A549 (cell line): Measurements from ENCODE around the gene KCNIP3. TPM values are rescaled to one million over a fixed set of nuclear protein-coding genes. Genes with fewer than 3 reads are reported as not detected.
A peak's percentile ranks its signal among the peaks of the same experiment; 100 is the strongest.

Experiments used
- ATAC-seq, 2 experiments: fragments of 200-7000 bp in 1 of 2; fragments of >200 bp in 1 of 2; cut with Nextera tagmentation in 1 of 2; cut with Tn5 transposase in 1 of 2; 3 replicates each; pipeline versions ENCODE4 v1.8.0 to v1.9.1; 2018 to 2020; ENCODE audit warnings: mild to moderate bottlenecking in 1 of 2, moderate library complexity in 1 of 2
- CTCF ChIA-PET: fragments of 300-600 bp; sonication (Branson Sonifier 250); formaldehyde crosslinking; extraction: SDS; loops from one replicate; lab custom pipeline; 2021; ENCODE audit warnings: antibody characterized with exemption, inconsistent platforms; lab: Yijun Ruan, JAX
- POLR2A ChIA-PET: fragments of 350-600 bp; formaldehyde crosslinking; extraction: SDS; loops from one replicate; lab custom pipeline; 2021; ENCODE audit warnings: antibody characterized with exemption, inconsistent platforms; lab: Yijun Ruan, JAX
- DNase-seq, 2 experiments: peaks; one replicate each; pipeline versions ENCODE4 v3.0.0 to v3.0.0-alpha.2; 2011 to 2016; ENCODE audit warnings: low read depth in 1 of 2, low spot score in 1 of 2
- FAIRE-seq: peaks from 2 replicates; lab custom pipeline; 2011; peaks lifted over from hg19 to GRCh38; lab: Jason Lieb, UNC
- H3K27ac ChIP-seq, 2 experiments: fragments of >200 bp; sonication (Bioruptor Twin); formaldehyde crosslinking; 3 replicates each; pipeline ENCODE4 v1.5.1; 2016 to 2017
- H3K4me1 ChIP-seq: fragments of >200 bp; sonication (Bioruptor Twin); formaldehyde crosslinking; 3 replicates; pipeline ENCODE4 v1.6.1; 2016
- H3K4me2 ChIP-seq: fragments of >200 bp; sonication (Bioruptor Twin); formaldehyde crosslinking; 3 replicates; pipeline ENCODE4 v1.6.1; 2016
- H3K4me3 ChIP-seq: fragments of >200 bp; sonication (Bioruptor Twin); formaldehyde crosslinking; 3 replicates; pipeline ENCODE4 v1.5.1; 2016
- H3K9me3 ChIP-seq: fragments of >200 bp; sonication (Bioruptor Twin); formaldehyde crosslinking; 3 replicates; pipeline ENCODE4 v1.6.1; 2016
- CBX2 ChIP-seq: fragments of 200-600 bp; sonication (generic); IDR thresholded peaks from 2 replicates; pipeline ENCODE4 v1.6.1; 2016; ENCODE audit warnings: low read depth, mild to moderate bottlenecking, borderline replicate concordance
- CBX8 ChIP-seq: fragments of 200-600 bp; sonication (generic); IDR thresholded peaks from 2 replicates; pipeline ENCODE4 v1.6.1; 2016
- CEBPB ChIP-seq, 2 experiments: fragments of >200 bp in 1 of 2; sonication (Bioruptor Twin) in 1 of 2; formaldehyde crosslinking in 1 of 2; IDR thresholded peaks; 2 replicates each; pipeline ENCODE4 v1.6.1; 2012 to 2016
- EHF ChIP-seq: fragments of 250-450 bp; sonication (Bioruptor Pico); IDR thresholded peaks from 2 replicates; pipeline ENCODE4 v1.5.0; 2020; ENCODE audit warnings: mild to moderate bottlenecking
- FOXS1 ChIP-seq: fragments of 250-450 bp; sonication (Bioruptor Pico); IDR thresholded peaks from 2 replicates; pipeline ENCODE4 v1.5.0; 2020; ENCODE audit warnings: mild to moderate bottlenecking, moderate library complexity
- HEYL ChIP-seq: fragments of 250-450 bp; sonication (Bioruptor Pico); IDR thresholded peaks from 2 replicates; pipeline ENCODE4 v1.8.0; 2021; ENCODE audit warnings: mild to moderate bottlenecking, moderate library complexity
- HOXA7 ChIP-seq: fragments of 250-450 bp; sonication (Bioruptor Pico); IDR thresholded peaks from 2 replicates; pipeline ENCODE4 v1.5.0; 2020; ENCODE audit warnings: mild to moderate bottlenecking, moderate library complexity
- JUN ChIP-seq, 2 experiments: fragments of >200 bp; sonication (Bioruptor Twin); formaldehyde crosslinking; IDR thresholded peaks; 2 replicates in 1 of 2; 3 replicates in 1 of 2; pipeline ENCODE4 v1.6.1; 2016 to 2017
- KDM5A ChIP-seq: fragments of 200-600 bp; sonication (generic); IDR thresholded peaks from 2 replicates; pipeline ENCODE4 v1.6.1; 2016; ENCODE audit warnings: antibody characterized with exemption, mild to moderate bottlenecking
- NR3C1 ChIP-seq: fragments of >200 bp; sonication (Bioruptor Twin); formaldehyde crosslinking; IDR thresholded peaks from 3 replicates; pipeline ENCODE4 v1.6.1; 2017
- PHF8 ChIP-seq: fragments of 200-600 bp; sonication (generic); IDR thresholded peaks from 2 replicates; pipeline ENCODE4 v1.6.1; 2016; ENCODE audit warnings: low read depth, mild to moderate bottlenecking, antibody characterized with exemption, moderate library complexity, borderline replicate concordance
- RAD21 ChIP-seq, 2 experiments: fragments of >200 bp in 1 of 2; sonication (Bioruptor Twin) in 1 of 2; formaldehyde crosslinking in 1 of 2; IDR thresholded peaks in 1 of 2; conservative IDR thresholded peaks in 1 of 2; 2 replicates in 1 of 2; 3 replicates in 1 of 2; pipeline ENCODE4 v1.6.1; 2012 to 2018; ENCODE audit warnings: inconsistent platforms in 1 of 2
- RARB ChIP-seq: fragments of 250-450 bp; sonication (Bioruptor Pico); IDR thresholded peaks from 2 replicates; pipeline ENCODE4 v1.8.0; 2021; ENCODE audit warnings: mild to moderate bottlenecking, moderate library complexity
- RFX5 ChIP-seq: fragments of 450-650 bp; IDR thresholded peaks from 2 replicates; pipeline ENCODE4 v1.7.1; 2014; ENCODE audit warnings: antibody characterized with exemption, mild to moderate bottlenecking, moderate library complexity
- RNF2 ChIP-seq: fragments of 200-600 bp; sonication (generic); IDR thresholded peaks from 2 replicates; pipeline ENCODE4 v1.6.1; 2016; ENCODE audit warnings: low read depth, mild to moderate bottlenecking, antibody characterized with exemption, moderate library complexity, borderline replicate concordance
- SMC3 ChIP-seq: fragments of >200 bp; sonication (Bioruptor Twin); formaldehyde crosslinking; IDR thresholded peaks from 3 replicates; pipeline ENCODE4 v1.6.1; 2018; ENCODE audit warnings: inconsistent platforms
- SREBF2 ChIP-seq: fragments of 450-650 bp; IDR thresholded peaks from 2 replicates; pipeline ENCODE4 v1.6.1; 2014; ENCODE audit warnings: mild to moderate bottlenecking, moderate library complexity
- TFCP2L1 ChIP-seq: fragments of 250-450 bp; sonication (Bioruptor Pico); IDR thresholded peaks from 2 replicates; pipeline ENCODE4 v1.5.0; 2021; ENCODE audit warnings: mild to moderate bottlenecking
- TP53 ChIP-seq: fragments of 250-450 bp; sonication (Bioruptor Pico); IDR thresholded peaks from 2 replicates; pipeline ENCODE4 v1.5.0; 2021; ENCODE audit warnings: mild to moderate bottlenecking, moderate library complexity
- ZC3H11A ChIP-seq: fragments of 450-650 bp; IDR thresholded peaks from 2 replicates; pipeline ENCODE4 v1.6.1; 2014; ENCODE audit warnings: antibody characterized with exemption, mild to moderate bottlenecking
- ZFP36 ChIP-seq: fragments of 450-650 bp; IDR thresholded peaks from 2 replicates; pipeline ENCODE4 v1.6.1; 2014; ENCODE audit warnings: borderline replicate concordance; ENCODE audit not compliant: partially characterized antibody
- WGBS: methylation state at CpG from one replicate; pipeline ENCODE4 v1.1.6; 2017; ENCODE audit errors: missing lambda C conversion rate; 5-methylcytosine and 5-hydroxymethylcytosine counted together
- polyA plus RNA-seq, 4 experiments: library from polyadenylated mRNA; depleted of rRNA in 3 of 4; stranded (reverse); fragments of >200 nt; fragmentation: RNase III in 1 of 4; extraction: RNeasy Plus Mini Kit Qiagen cat#74134 plus additional on column Dnase treatment in 1 of 4; gene quantifications; 2 replicates in 3 of 4; 3 replicates in 1 of 4; pipeline ENCODE4 v1.2.3, GENCODE V29; 2011 to 2017
- TF ChIP-seq, protein P1 (sequence below): IDR thresholded peaks from 2 replicates; pipeline ENCODE4 v1.6.1; 2012; ENCODE audit warnings: low read depth, borderline replicate concordance
- TF ChIP-seq, protein P2 (sequence below): IDR thresholded peaks from 2 replicates; pipeline ENCODE4 v1.6.1; 2012
- TF ChIP-seq, protein P3 (sequence below): fragments of 150-350 bp; IDR thresholded peaks from 2 replicates; pipeline ENCODE4 v1.6.1; 2014; ENCODE audit warnings: low read depth, mild to moderate bottlenecking, low read length
- TF ChIP-seq, protein P4 (sequence below): fragments of >200 bp; sonication (Bioruptor Twin); formaldehyde crosslinking; IDR thresholded peaks from 3 replicates; pipeline ENCODE4 v1.5.1; 2016
- TF ChIP-seq, protein P5 (sequence below): fragments of >200 bp; sonication (Bioruptor Twin); formaldehyde crosslinking; IDR thresholded peaks from 3 replicates; pipeline ENCODE4 v1.6.1; 2016

Gene KCNIP3
- polyA plus RNA-seq, 2 of the 4 experiments (the other 2 are of a cell fraction), result 0.13 to 0.84 TPM

DNA sequence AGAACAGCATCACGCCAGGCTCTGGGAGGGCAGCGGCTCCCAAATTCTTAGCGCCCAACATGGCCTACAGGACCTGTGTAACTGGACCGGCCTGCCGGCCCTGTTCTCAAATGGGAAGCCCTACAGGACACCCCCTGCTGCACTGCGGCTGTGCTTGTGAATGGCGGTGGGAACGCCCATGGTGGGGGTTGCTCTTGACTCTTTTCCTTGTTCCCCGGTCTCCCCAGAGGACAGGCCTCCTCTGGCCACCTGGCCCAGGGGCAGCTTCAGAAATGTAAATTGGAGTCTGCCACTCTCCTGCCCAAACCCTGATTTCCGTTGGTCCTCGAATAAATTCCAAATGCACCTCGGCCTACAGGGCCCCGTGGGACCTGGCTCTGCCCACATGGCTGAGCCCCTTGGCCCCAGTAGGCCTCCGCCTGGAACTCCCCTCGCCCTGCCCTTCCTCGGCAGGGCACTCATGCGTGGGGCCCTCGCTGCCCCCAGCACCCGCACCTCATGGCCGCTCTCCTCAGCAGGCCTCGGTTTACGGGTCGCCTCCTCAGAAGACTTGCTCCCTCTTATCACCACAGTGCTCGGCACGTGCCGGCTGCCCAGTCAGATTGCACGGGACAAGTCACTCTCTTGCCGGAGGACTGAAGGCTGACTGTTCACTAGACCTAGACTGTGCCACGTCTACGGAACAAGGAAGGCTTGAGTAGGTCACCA is 29.4 kb downstream of the KCNIP3 start (continued):
- TF ChIP-seq EHF (CRISPR knock-in tag) (no peak), CBX8 (no peak), KDM5A (no peak), TFCP2L1 (CRISPR knock-in tag) (no peak), RFX5 (no peak), TP53 (CRISPR knock-in tag) (no peak), CEBPB (IDR thresholded peaks at IDR 0.05) (no peak), RNF2 (no peak), ZFP36 (no peak)
- TF ChIP-seq, protein P1, sequence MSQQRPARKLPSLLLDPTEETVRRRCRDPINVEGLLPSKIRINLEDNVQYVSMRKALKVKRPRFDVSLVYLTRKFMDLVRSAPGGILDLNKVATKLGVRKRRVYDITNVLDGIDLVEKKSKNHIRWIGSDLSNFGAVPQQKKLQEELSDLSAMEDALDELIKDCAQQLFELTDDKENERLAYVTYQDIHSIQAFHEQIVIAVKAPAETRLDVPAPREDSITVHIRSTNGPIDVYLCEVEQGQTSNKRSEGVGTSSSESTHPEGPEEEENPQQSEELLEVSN, result no peak
- TF ChIP-seq, protein P2, sequence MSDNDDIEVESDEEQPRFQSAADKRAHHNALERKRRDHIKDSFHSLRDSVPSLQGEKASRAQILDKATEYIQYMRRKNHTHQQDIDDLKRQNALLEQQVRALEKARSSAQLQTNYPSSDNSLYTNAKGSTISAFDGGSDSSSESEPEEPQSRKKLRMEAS, result no peak

DNA sequence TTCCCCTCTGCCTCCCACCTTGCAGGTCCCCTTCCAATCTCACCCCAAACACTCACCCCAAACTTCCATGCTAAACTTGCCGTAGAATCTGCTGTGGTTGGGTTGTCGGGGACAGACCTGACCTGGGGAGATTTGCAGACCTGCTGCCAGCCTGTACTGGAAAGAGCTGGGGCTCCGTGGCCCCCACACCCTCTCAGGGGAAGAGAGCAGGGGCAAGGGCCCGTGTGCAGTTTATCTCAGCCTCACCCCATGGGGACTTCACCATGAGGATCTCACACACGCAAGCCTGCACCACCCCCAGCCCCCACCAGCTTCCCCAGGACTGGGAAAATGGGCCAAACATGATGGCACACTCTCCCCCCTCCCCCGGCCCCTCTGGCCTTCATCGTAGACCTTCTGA is 30.7 kb downstream of the KCNIP3 start:
- H3K4me2 ChIP-seq, result no peak overlapping the region
- CTCF ChIA-PET, result interaction anchor here (2.3 kb wide), 1 partner anchor 18 kb away, joined by 16 read pairs; no protein-coding TSS in a partner anchor
- POLR2A ChIA-PET, result no interaction called here
- no peak overlapping the region for H3K27ac ChIP-seq
- H3K4me1 ChIP-seq, result no peaks in the 10 kb centered on the region
- whole genome bisulfite sequencing, result 35% methylated on average over 5 of the region's 7 CpGs
- no peak for DNase-seq
- no peak overlapping the region for H3K4me3 ChIP-seq
- FAIRE-seq, result no peak
- H3K9me3 ChIP-seq, result peaks cover 21% of the 10 kb centered on the region; the same call in 2 of the 3 replicates
- TF ChIP-seq SREBF2, result no peak
- TF ChIP-seq, protein P3, sequence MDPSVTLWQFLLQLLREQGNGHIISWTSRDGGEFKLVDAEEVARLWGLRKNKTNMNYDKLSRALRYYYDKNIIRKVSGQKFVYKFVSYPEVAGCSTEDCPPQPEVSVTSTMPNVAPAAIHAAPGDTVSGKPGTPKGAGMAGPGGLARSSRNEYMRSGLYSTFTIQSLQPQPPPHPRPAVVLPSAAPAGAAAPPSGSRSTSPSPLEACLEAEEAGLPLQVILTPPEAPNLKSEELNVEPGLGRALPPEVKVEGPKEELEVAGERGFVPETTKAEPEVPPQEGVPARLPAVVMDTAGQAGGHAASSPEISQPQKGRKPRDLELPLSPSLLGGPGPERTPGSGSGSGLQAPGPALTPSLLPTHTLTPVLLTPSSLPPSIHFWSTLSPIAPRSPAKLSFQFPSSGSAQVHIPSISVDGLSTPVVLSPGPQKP, result no peak
- TF ChIP-seq, all 56 proteins: peak for 0
- ATAC-seq, result no peak

DNA sequence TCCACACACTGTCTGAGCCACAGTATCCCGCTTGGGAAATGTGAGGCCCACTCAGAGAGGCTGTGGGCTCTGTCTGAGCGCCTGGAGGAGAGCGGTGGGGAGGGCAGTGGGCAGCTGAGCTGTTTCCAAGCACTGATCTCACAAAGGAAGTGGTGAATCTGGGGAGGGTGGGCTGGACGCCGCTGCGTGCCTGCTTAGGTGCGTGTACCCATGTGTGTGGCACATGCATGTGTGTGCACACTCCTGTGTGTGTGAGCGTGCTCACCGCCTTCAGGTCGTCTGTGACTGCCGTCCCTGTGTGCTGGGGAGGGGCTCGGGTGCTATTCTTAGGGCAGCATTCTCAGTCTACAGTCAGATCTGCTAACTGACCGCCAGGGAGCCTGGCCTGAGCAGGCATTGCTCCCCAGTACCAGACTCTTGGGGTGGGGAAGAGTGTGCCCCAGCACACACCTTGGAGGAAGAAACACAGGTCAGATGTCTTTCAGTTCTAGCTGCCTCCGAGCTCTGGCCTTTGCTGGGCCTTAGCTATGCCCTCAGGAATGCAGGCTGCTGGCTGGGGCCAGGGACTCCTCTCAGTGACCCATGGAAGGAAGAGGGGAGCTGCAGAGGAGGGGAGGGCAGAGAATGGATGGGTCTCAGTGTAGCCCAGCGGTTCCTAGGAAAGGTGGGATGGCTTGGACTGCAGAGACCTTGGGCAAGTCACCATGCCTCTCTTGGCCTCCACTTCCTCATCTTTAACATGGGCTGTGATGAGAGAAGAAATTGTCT is 31.4 kb downstream of the KCNIP3 start:
- ChIA-PET CTCF (interaction anchor here (2.3 kb wide), 1 partner anchor 17 kb away, joined by 16 read pairs; no protein-coding TSS in a partner anchor), POLR2A (no interaction called here)
- TF ChIP-seq, protein P4, sequence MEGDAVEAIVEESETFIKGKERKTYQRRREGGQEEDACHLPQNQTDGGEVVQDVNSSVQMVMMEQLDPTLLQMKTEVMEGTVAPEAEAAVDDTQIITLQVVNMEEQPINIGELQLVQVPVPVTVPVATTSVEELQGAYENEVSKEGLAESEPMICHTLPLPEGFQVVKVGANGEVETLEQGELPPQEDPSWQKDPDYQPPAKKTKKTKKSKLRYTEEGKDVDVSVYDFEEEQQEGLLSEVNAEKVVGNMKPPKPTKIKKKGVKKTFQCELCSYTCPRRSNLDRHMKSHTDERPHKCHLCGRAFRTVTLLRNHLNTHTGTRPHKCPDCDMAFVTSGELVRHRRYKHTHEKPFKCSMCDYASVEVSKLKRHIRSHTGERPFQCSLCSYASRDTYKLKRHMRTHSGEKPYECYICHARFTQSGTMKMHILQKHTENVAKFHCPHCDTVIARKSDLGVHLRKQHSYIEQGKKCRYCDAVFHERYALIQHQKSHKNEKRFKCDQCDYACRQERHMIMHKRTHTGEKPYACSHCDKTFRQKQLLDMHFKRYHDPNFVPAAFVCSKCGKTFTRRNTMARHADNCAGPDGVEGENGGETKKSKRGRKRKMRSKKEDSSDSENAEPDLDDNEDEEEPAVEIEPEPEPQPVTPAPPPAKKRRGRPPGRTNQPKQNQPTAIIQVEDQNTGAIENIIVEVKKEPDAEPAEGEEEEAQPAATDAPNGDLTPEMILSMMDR, result no peak
- no peak for TF ChIP-seq PHF8
- Histone ChIP-seq H3K9me3 (peaks cover 21% of the 10 kb centered on the region; the same call in 2 of the 3 replicates), H3K4me2 (no peak overlapping the region), H3K4me1 (no peaks in the 10 kb centered on the region), H3K27ac (no peak overlapping the region), H3K4me3 (no peak overlapping the region)
- FAIRE-seq (no peak), DNase-seq (no peak), ATAC-seq (peak in 1 of 2 experiments; percentile 13; a peak in 2 of 6 replicates)
- WGBS, result 46% methylated on average over 12 of the region's 15 CpGs

DNA sequence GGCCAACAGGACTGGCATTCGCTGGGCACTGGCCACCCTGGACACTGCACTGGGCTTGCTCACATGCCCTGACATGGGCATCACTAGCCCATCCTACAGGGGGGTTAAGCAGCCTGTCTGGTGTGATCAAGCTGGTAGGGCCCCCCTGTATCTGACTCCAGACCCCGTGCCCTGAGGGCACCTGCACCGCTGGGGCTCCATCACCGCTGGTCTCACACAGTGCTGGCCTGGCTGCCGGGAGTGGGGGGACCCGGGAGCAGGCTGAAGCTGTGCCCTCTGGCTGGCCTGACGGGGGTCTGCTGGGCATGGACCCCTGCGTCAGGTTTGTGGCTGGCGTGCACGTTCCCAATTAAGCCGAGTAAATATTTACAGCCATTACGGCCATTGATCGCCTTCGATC is 32.3 kb downstream of the KCNIP3 start:
- WGBS, result 75% methylated on average over 9 of the region's 14 CpGs
- Histone ChIP-seq H3K4me1 (no peaks in the 10 kb centered on the region), H3K9me3 (peaks cover 17% of the 10 kb centered on the region; the same call in 2 of the 3 replicates), H3K4me2 (no peak overlapping the region), H3K27ac (no peak overlapping the region), H3K4me3 (no peak overlapping the region)
- DNase-seq, result no peak
- POLR2A ChIA-PET, result no interaction called here
- CTCF ChIA-PET, result interaction anchor here (2.5 kb wide), 1 partner anchor 16 kb away, joined by 15 read pairs; no protein-coding TSS in a partner anchor
- no peak for FAIRE-seq
- ATAC-seq, result no peak
- TF ChIP-seq SREBF2, result no peak
- TF ChIP-seq EHF (CRISPR knock-in tag), result no peak
- no peak for TF ChIP-seq FOXS1 (CRISPR knock-in tag)
- TF ChIP-seq, protein P5, sequence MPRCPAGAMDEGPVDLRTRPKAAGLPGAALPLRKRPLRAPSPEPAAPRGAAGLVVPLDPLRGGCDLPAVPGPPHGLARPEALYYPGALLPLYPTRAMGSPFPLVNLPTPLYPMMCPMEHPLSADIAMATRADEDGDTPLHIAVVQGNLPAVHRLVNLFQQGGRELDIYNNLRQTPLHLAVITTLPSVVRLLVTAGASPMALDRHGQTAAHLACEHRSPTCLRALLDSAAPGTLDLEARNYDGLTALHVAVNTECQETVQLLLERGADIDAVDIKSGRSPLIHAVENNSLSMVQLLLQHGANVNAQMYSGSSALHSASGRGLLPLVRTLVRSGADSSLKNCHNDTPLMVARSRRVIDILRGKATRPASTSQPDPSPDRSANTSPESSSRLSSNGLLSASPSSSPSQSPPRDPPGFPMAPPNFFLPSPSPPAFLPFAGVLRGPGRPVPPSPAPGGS, result no peak
- TF ChIP-seq RAD21 (conservative IDR thresholded peaks at IDR 0.05 in 1 of 2, IDR thresholded peaks at IDR 0.05 in 1 of 2), result no peak
- TF ChIP-seq HEYL, result no peak
- TF ChIP-seq ZC3H11A, result no peak
- no peak for TF ChIP-seq NR3C1
- no peak for TF ChIP-seq RNF2
- TF ChIP-seq RARB (CRISPR knock-in tag), result no peak
- TF ChIP-seq HOXA7 (CRISPR knock-in tag), result no peak
- TF ChIP-seq JUN (IDR thresholded peaks at IDR 0.05), result no peak
- TF ChIP-seq CBX2, result no peak
- TF ChIP-seq SMC3, result no peak
- TF ChIP-seq PHF8, result no peak
- TF ChIP-seq KDM5A, result no peak
